HG02943 (cell line): ENCODE measurements around the gene PDE4D.
A peak's percentile ranks its signal among the peaks of the same experiment; 100 is the strongest.

Experiments
- ATAC-seq: cut with Tn5 transposase; IDR thresholded peaks from one replicate; pipeline ENCODE4 v1.9.1; 2021; ENCODE audit warnings: mild to moderate bottlenecking, low read depth, moderate library complexity; ENCODE audit not compliant: unreplicated experiment

The PDE4D gene

GRCh38 chr5:59206132-59206581, 687.4 kb downstream of the PDE4D start:
- ATAC-seq: no peak

DNA sequence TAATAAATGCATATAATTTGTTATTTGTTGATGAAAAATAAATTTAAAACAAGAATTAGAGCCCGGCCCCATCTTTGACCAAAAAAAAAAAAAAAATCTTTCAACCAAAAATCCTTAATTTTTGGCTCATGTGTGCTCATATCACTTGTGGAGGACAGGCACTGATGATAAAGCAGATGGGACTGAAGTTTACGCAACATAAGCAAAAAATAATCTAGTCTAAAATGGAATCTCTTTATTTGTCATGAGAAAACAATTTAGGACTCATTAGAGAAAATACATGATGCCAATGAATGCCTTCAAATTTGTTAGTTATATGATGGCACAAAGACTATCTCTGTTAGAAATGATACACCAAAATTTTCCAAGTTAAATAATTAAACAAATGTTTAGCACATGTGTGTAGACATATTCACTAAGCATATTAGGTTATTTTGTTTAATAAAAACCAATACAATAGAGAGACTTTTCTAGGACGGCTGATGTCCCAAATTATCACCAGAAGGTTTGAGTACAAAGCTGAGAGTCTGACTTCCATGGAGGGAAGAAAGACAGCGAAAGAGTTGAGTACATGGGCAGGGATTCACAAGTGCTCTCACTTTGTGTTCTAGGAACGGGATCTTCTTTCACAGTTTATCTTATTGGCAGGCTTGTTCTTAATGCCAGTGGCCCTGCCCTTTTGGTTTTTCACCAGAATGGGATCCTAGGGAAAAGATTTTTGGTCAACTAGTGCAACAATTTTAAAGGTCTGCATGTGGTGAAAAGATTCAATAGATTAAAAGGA, 689.2 kb downstream of the PDE4D start:
- no peak for ATAC-seq

GRCh38 chr5:59199868-59200267, 693.7 kb downstream of the PDE4D start:
- ATAC-seq: no peak

GRCh38 chr5:59198832-59199231, 694.7 kb downstream of the PDE4D start:
- no peak for ATAC-seq

DNA sequence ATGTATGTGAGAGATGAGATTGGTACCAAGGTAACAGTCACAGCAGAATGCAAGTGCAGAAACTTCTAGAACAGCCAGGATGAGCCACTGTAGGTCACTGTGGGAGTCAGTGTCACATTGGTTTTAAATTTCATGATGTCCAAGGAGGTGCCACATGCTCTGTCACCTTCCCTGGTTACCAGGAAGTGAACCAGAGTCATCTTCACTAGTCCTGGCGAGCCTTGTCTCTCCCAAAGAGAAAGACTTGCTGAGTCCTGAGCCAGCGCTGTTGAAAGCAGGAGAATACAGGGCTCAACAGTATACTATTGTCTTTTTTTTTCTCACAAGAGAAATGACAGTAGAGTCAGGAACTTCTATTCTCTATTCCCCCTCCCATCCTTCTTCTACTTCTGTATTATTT, 695.2 kb downstream of the PDE4D start:
- ATAC-seq: no peak

DNA sequence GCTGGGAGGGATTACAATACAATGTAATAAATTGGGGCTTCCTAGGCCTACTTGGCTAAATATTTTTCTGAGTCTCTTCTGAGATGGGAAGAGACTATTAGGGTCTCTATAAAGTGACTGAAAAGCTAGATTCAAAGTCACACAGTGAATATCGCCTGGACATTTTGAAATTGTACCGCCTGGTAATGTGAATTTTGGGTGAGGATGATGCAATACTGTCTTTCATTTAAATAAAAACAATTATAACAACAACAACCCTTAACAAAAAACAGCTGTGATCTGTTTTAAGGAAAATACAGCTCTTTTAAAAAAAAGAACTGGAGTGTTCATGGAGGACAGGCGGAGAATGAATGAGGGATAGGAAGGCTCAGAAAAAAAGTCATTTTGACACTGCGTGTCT, 695.6 kb downstream of the PDE4D start:
- ATAC-seq: no peak

GRCh38 chr5:59193616-59194319, 699.8 kb downstream of the PDE4D start:
- ATAC-seq: no peak

DNA sequence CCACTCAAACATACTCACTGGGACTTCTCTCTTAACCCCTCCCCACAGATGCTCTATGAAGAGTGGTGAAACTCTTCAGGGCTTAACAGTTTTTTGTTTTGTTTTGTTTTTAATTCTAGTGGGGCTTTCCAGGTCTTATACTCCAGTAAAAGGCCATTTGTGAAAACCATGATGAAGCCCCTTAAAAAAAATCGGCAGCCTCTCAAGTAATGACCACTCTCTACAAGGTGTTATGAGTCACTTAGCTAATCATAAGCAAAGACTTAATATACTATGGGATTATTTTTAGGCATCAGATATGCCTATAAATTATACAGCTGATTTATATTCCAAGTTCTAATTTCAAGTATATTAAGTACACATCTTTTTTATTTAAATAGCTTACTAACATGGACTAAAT, 702.8 kb downstream of the PDE4D start:
- no peak for ATAC-seq

DNA sequence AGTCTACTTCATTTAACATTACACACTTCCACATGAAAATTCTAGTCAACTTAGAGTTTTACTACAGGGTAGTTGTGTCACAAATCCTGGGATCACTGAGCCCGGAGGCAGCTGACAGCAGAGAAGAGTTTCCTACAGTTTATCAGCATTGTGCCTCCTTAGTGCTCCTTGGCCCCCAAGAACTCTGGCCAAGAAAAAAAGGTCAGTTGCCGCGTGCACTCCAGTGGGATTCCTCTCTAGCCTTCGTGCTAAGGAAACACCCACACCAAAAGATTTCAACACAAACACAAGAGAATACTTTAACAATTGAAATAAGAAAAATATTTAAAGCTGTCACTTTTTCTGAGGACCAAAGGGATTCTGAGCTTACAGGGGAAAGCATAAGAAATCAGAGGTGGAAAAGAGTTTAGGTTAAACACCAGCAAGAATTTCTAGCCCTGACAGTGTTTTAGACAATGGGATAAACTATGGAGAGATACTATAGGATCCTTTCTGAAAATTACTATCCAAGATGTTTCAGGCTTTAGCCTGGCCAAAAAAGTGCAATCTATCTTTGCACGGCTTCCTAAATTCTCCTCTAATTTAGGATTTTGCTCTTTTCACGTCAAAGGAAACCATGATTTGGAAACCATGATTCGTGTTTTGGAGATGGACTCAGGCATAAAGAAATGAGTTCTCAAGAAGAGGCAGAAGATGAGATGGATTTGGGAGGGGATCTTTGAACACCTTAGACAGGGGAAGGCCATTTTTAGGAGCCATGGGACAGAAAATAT, 703.9 kb downstream of the PDE4D start:
- no peak for ATAC-seq

DNA sequence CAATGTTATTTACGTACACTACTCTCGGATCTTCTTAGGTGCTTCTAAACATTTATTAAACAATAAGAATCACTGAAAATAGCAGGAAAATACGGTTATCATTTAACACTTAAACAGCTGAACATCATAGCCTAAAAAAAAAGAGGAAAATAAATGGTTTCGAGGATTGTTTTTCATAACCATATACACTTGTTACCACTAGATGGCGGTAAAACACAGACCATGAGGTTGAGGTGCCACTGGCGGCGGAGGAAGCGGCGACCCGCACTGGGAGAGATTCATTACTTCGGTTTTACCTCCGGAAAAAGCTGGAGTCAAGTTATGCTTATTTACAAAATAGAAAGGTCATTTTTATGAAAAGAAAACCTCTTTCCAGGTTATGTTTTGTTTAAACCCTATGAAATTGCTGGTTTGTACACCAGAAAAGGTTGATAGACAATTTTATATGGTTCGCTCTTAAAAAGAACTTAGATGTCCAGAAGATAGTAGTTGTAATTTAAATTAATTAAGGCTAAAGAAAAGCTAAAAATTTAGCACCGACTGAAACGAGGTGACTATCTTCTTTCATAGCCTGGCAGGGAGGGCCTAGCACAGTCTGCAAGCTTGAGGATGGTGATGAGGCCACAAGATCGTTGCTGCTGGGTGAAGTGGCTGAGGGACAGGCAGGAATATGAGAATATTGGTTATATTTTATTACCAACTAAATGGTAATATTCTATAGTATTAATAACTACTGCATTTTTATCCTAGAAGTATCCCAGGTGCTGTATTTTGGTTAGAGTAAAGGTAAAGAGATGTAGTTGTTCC, 704.9 kb downstream of the PDE4D start:
- peak; percentile 63 for ATAC-seq

GRCh38 chr5:59187857-59188256, 705.7 kb downstream of the PDE4D start:
- ATAC-seq: no peak

DNA sequence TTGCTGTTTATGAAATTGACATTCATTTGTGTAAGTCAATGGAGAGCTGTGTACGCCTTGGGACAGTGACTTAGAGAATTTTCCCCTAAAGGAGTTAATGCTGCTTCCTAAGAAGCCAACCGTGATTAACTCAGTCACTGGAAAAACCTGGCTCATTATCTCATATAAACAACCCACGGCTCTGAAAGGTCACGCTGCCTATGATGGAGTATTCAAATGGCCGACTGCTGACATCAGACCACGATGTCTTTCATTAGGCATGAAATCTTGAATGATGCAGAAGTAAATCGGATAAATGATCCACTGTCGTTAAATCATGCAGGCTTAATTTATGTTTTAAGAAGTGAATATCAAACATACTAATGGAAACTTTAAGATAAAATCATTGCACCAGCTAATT, 706.9 kb downstream of the PDE4D start:
- ATAC-seq: no peak

DNA sequence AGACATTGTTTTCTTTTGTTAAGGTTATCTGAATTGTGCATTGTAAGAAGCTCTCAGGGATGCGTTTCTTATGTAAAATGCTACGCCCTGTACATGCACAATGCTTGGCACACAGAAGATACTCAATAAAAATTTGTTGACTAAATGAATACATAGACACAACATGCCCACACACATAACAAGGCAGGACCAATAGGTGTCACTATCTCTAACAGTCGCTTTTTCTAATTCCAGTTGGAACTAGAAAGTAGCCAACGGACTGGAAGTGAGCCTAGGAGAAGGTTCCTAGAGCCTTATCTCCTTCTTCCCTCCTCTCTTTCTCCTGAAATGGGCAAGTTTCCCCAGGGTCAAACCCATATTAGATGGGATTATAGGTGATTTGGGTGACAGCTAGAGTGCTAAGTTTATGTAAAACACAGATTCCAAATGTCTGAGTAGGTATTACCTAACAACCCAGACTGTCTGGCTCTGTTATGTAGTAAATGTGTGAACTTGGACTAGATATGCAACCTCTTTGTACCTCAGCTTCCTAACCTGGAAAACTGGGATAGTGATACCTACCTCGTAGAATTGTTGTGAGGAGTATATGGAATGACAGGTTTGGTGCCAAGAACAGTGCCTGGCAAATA, 707.7 kb downstream of the PDE4D start:
- ATAC-seq: no peak

GRCh38 chr5:59184769-59185168, 708.8 kb downstream of the PDE4D start:
- no peak for ATAC-seq

DNA sequence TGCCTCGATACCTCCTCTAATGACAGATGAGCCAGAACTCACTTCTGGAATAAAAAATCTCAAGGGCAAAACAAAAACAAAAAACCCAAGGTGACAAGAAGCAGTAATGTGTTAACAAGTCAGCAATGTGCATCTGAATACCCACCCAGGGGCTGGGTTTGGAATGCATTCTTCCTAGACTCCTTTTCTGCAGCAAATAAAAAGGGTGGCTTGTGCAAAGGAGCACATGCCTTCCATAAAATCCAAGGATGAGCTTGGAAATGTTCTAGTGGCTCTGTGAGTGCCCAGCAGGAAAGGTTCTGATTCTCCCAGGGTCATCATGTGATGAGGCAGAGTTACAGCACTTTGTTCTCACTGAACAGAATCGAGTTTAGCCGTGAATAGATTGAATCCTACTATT, 710.8 kb downstream of the PDE4D start:
- ATAC-seq: no peak

DNA sequence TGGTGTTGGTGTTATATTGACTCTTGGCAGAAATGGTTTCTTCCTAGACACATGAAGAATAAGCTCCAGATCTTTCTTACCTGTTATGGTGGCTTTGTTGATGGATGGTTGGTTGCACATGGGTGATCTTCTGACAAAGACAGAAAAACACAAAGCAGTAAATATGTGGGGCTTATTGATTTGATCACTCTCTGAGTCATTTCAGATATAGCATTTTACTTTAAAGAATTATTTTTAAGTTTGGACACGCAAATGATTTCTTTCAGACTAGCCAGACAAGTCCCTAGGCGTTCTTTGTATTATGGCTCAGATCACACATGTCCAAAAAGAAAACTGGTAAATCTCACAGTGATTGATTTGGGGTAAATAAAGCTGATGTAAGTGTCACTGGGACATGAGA, 713.0 kb downstream of the PDE4D start:
- ATAC-seq: no peak

DNA sequence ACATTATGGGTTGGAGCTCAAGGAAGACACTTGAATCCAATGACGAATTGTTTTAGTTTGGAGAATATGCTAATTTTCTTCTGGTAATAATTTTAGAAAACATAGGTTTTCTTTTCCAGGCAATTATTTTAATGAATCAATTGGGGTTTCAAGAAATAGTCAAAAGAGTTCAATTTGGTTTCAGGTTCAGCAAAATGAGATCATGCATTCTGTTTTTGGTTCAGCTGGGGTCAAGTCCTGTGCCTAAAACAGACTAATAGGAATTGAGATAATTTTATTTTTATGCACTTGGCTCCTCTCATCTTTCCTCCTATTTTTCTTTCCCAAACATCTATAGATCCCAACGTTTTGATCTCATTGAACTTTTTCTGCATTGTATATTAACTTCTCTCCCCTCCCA, 713.8 kb downstream of the PDE4D start:
- ATAC-seq: no peak

DNA sequence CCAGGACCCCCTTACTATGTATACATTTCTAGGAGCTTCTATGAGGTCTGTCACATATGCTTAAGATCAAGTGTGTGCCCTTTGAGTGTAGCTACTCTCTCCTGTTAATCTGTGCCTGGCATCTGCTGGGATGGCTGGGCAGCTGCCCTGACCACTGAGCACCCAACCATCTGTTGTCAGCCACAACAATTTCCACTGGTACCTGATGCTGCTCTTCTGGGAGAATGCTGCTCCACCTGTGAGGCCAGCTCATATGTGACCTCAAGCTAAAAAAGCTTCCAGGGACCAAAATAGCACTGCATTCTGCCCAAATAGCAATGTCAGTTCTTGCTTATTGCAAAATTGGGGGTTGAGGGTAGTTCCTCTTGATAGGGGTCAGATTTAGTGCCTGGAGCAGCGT, 715.0 kb downstream of the PDE4D start:
- ATAC-seq: no peak

DNA sequence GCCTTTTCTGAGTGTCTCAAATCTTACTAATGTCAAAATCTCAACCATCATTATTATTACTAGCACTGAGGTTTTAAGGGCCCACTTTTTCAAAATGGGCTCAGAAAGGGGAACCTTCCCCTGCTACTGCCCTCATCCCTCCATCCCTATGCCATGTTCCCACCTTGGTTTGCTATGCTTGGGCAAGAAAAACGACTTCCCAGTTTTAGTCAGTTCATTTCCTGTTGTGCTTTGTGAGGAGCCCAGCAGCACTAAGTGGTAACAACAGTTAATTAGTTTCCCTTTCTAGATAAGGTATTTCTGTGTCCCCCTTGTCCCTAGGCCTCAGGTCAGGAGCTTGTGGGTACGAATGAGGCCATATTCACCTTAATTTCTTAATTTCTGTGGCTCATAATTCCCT, 715.5 kb downstream of the PDE4D start:
- no peak for ATAC-seq

GRCh38 chr5:59177644-59178043, 715.9 kb downstream of the PDE4D start:
- no peak for ATAC-seq
